GM12872 (cell line): ENCODE results near the gene MRPS27.

Experiments
- CTCF ChIP-seq: IDR thresholded peaks from 3 replicates; pipeline ENCODE4 v1.5.1; 2011; ENCODE audit warnings: low read depth, mild to moderate bottlenecking, low read length, moderate library complexity; ENCODE audit not compliant: insufficient read depth

Gene MRPS27

DNA sequence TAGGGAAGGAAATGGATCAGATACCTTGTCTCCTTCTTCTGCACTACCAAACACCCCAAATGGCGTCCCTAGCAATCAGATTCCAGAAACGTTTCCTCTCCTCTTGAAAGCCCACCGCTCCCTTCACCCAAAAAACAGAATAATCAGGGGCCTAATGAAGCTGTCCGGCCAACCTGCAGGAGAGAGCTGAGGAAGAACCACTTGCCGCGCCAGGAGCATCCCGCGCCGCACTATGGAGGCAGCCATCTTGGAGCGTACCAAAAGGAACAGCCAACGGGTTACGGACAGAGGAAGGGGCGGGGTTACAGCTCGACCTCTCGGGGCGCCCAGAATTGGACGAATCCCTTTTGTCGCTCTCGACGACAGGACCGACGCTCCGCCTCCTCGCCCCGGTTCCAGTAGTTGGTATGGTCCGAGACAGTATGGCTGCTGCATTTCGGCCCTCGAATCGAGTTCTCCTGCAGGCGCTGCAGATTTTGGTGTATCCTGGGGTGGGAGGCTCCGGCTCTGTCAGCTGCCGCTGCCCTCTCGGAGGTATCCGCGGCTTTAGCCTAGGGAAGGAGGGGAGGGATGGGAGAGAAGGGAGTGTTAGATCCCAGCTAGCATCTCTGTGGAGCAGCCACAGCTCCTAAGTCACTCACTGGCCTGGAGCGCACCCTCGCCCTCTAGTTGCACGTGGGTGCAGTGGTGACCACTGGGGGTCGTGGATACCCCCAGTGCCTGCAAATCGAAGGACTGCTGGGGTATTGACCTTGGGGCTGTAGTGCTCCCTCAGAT is at the start of gene MRPS27, which contains the start of gene PTCD2:
Gene MRPS27 (minus strand): TSS at position 265 of the 777 bp plus-strand sequence. CDS start 19 bp downstream, at position 246.
Gene PTCD2 (plus strand): TSS at position 398 of the 777 bp plus-strand sequence. CDS start 10 bp downstream, at position 408.
- peak; percentile 49; the same call in 1 of the 3 replicates for TF ChIP-seq CTCF

DNA sequence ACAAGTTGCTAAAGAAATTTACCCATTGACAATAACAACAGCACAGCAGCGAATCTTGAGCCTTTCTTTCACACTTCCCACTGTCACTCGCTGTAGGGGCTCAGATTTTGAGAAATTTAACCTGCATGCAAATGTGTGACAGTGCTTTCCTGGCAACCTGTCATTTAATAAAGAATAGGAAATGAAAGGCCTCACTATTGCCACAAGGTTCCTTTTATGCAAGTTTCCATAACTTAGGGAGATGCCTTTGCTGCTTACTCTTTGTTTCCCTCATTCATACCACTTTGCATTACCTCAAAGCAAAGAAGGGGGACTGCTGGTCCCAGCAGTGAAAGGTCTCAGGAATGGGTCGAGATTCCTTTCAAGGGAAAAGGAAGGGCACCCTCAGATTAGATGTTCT is 49.7 kb upstream of the MRPS27 start:
- no peak for TF ChIP-seq CTCF

GRCh38 chr5:72369301-72369700 is 49.3 kb upstream of the MRPS27 start:
- no peak for TF ChIP-seq CTCF

GRCh38 chr5:72368271-72368670 is 48.2 kb upstream of the MRPS27 start:
- no peak for TF ChIP-seq CTCF

DNA sequence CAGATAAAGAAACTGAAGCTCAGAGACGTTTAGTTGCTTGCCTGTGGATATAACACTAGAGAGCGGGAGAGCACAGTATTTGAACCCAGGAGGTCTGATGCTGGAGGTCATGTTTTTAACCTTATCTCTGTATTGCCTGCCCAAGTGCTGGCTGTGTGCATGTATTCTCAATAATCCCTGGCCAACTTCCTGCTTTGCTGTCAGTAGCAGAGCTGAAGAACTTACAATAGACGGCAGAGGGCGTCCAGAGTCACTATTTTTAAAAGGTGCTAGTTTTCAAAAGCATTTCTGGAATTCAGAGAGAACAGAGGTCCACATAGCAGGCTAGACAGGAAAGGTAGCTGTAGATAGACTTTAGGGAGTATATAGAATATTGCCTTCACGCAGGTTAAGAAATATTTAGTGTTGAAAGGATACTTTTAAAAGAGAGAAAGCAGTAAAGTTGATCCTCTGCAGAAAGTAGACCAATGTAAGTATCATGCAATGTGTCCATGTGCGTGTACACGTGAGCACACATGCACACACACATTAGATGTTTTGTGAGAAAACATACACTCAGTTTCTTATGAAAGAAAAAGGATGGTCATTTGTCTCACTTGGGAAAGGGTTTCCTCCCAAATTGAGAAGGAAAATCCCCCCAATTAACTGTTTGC is 46.4 kb upstream of the MRPS27 start:
- TF ChIP-seq CTCF = peak; percentile 69

- no peak for TF ChIP-seq CTCF
Observed at GRCh38 chr5:72364951-72365350, 44.9 kb upstream of the MRPS27 start.

DNA sequence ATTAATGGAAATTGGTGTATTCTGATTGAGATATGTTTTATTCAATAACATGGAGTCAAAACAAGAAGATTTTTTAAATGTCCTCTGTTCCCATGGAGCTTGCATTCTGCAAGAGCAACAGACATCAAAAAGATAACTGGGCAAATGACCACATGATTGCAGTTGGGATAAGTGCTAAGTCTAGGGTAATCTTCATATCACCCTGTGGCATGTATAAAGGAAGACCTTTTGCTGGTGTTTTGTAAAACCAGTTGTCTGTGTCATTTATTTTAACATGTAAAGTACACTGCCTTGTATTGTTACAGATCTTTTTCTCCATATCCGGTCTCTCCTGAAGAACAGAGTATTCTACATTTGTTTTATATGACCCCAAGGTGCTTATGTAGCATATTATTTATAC is 44.1 kb upstream of the MRPS27 start:
- TF ChIP-seq CTCF = no peak
